Spleen (tissue), 11 donors: Measurements from ENCODE around the gene CEBPG. TPM values are rescaled to one million over a fixed set of nuclear protein-coding genes. Genes with fewer than 3 reads are reported as not detected.
A peak's percentile ranks its signal among the peaks of the same experiment; 100 is the strongest.

Experiments
- DNase-seq: peaks from one replicate; pipeline ENCODE4 v3.0.0-alpha.2; 2020
- H3K27ac ChIP-seq, 8 donors: fragments of 200-600 bp; sonication (generic) in 7 of 8; 1 replicate in 4 of 8; 2 replicates in 4 of 8; pipeline versions ENCODE4 v1.5.0 to v1.8.0; 2016 to 2021; ENCODE audit warnings: inconsistent platforms in 4 of 8, mild to moderate bottlenecking in 4 of 8, moderate library complexity in 1 of 8
- H3K27me3 ChIP-seq, 7 donors: fragments of 200-600 bp; sonication (generic) in 6 of 7; replicated peaks in 1 of 7; 1 replicate in 4 of 7; 2 replicates in 3 of 7; pipeline versions ENCODE4 v1.5.0 to v1.8.0; 2016 to 2021; ENCODE audit warnings: inconsistent platforms in 3 of 7, mild to moderate bottlenecking in 1 of 7
- H3K36me3 ChIP-seq, 6 donors: fragments of 200-600 bp; sonication (generic) in 5 of 6; 1 replicate in 4 of 6; 2 replicates in 2 of 6; pipeline versions ENCODE4 v1.5.0 to v1.8.0; 2016 to 2021; ENCODE audit warnings: inconsistent platforms in 2 of 6
- H3K4me1 ChIP-seq, 6 donors: fragments of 200-600 bp; sonication (generic) in 5 of 6; 1 replicate in 3 of 6; 2 replicates in 3 of 6; pipeline versions ENCODE4 v1.5.0 to v1.8.0; 2016 to 2021; ENCODE audit warnings: inconsistent platforms in 3 of 6
- H3K4me3 ChIP-seq, 8 donors: fragments of 200-600 bp; sonication (generic) in 7 of 8; 1 replicate in 4 of 8; 2 replicates in 4 of 8; pipeline versions ENCODE4 v1.5.0 to v1.8.0; 2016 to 2021; ENCODE audit warnings: inconsistent platforms in 4 of 8, mild to moderate bottlenecking in 4 of 8, moderate library complexity in 2 of 8
- H3K9me3 ChIP-seq, 8 donors: fragments of 200-600 bp; sonication (generic) in 7 of 8; 1 replicate in 4 of 8; 2 replicates in 4 of 8; pipeline versions ENCODE4 v1.5.0 to v1.8.0; 2016 to 2021; ENCODE audit warnings: inconsistent platforms in 4 of 8
- POLR2A ChIP-seq, 3 donors: fragments of 450-650 bp; IDR thresholded peaks; one replicate each; pipeline ENCODE4 v1.5.1; 2017; ENCODE audit warnings: antibody characterized with exemption in 3 of 3, mild to moderate bottlenecking in 1 of 3
- POLR2AphosphoS5 ChIP-seq, 3 donors: sonication (generic); formaldehyde crosslinking; IDR thresholded peaks; one replicate each; pipeline ENCODE4 v1.5.1; 2017; ENCODE audit warnings: antibody characterized with exemption in 3 of 3
- WGBS, 5 donors: extraction: QIAGEN DNeasy Blood & Tissue Kit in 3 of 5; methylation state at CpG; one replicate each; pipeline versions ENCODE4 v1.1.5 to v1.1.7; 2013 to 2018; 5-methylcytosine and 5-hydroxymethylcytosine counted together
- intact Hi-C: fragments of 100-400 bp; cut with DNase I; formaldehyde crosslinking; loops from one replicate; pipeline ENCODE4 v1.15.0; 2023; ENCODE audit warnings: low total_unique reads
- polyA plus RNA-seq, 3 donors: library from polyadenylated mRNA; stranded (reverse); fragments of 200-250 nt; gene quantifications; one replicate each; pipeline ENCODE4 v1.2.1, GENCODE V29; 2013
- total RNA-seq, 7 donors: library from RNA; depleted of rRNA in 3 of 7; stranded (reverse); fragments of >200 nt in 3 of 7; fragmentation: NEBNext Ultra II Directional in 4 of 7; extraction: Animal tissue kit (Norgen Biotek cat#: 25700) in 4 of 7; gene quantifications; one replicate each; pipeline versions ENCODE4 v1.1.0 to v1.2.1, GENCODE V29; 2016 to 2021
- TF ChIP-seq, protein P1 (sequence below), 11 experiments: fragments of 200-600 bp in 7 of 11; fragments of 450-650 bp in 4 of 11; sonication (generic) in 4 of 11; IDR thresholded peaks in 8 of 11; conservative IDR thresholded peaks in 3 of 11; 1 replicate in 7 of 11; 2 replicates in 4 of 11; pipeline versions ENCODE4 v1.4.0 to v1.8.0; 2016 to 2021; ENCODE audit warnings: antibody characterized with exemption in 11 of 11, inconsistent platforms in 4 of 11, mild to moderate bottlenecking in 1 of 11
- donor health status: healthy with polysubstance abuse.
- donor health status: DM: no; HTN: no; CAD: no; lungs with moderate emphysema.
- donor health status: DM: no; HTN: no; CAD: no.
- donor health status: Bipolar disorder and iron deficiency.
- donor health status: healthy.
- donor health status: DM: no; HTN: no; CAD: no.
- donor health status: DM: yes; HTN: yes; CAD: no.

Gene CEBPG
- total and polyA plus RNA-seq, 10 donors, result 9.3 to 21.1 (median 16.0) TPM

DNA sequence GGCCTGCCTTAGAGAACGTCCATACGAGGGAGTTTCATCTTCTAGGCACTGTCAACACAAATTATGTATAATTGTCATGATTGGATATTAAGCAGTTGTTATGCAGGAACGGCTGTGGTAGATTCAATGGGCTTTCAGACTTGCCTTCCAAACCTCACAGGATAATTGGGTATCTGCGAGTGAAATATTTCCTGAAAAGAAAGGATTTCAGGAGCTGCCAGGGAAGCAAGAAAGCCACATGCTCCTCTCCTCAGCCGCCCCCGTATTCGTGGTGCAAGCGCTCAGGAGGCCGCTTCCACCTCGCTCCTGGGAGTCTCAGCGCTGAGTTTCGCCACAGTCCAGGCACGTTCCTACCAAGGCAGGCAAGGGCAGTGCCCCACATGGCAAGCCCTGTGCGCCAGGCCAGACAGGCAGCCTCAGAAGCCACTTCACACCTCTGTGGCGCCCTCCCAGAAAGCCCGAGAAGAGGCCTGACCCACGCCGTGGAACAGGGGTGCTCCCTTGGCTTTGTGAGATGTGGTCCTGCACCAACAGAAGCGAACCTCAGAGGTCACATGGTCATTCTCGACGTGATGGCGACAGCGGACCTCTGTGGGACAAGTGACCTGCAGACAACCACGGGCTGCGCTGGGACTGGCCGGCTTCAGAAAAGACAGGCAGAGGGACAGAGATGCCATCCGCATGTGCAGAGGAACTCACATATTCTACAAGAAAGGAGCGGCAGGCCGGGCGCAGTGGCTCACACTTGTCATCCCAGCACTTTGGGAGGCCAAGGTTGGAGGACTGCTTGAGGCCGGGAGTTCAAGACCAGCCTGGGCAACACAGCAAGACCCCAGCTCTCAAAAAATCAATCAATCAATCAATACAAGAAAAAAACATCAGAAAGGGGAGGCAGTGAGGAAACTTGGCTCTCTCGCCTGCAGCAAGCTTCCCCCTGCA, 41.4 kb downstream of the CEBPG start:
- Histone ChIP-seq H3K27ac (no peak overlapping the region), H3K27me3 (no peaks in the 10 kb centered on the region), H3K36me3 (peaks cover 0 to 29% (median 13%) of the 10 kb centered on the region in 6 donors), H3K9me3 (no peaks in the 10 kb centered on the region), H3K4me1 (peaks cover 0 to 10% (median 6%) of the 10 kb centered on the region in 6 donors), H3K4me3 (no peak overlapping the region)
- no peak for DNase-seq
- WGBS, 5 donors, result 85 to 94% (median 91%) methylated on average over 21 to 32 of the region's 32 CpGs
- intact Hi-C loops, result no loop called here
- TF ChIP-seq, protein P1, sequence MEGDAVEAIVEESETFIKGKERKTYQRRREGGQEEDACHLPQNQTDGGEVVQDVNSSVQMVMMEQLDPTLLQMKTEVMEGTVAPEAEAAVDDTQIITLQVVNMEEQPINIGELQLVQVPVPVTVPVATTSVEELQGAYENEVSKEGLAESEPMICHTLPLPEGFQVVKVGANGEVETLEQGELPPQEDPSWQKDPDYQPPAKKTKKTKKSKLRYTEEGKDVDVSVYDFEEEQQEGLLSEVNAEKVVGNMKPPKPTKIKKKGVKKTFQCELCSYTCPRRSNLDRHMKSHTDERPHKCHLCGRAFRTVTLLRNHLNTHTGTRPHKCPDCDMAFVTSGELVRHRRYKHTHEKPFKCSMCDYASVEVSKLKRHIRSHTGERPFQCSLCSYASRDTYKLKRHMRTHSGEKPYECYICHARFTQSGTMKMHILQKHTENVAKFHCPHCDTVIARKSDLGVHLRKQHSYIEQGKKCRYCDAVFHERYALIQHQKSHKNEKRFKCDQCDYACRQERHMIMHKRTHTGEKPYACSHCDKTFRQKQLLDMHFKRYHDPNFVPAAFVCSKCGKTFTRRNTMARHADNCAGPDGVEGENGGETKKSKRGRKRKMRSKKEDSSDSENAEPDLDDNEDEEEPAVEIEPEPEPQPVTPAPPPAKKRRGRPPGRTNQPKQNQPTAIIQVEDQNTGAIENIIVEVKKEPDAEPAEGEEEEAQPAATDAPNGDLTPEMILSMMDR (IDR thresholded peaks at IDR 0.05 in 8 of 11, conservative IDR thresholded peaks at IDR 0.05 in 3 of 11), result no peak
- no peak for TF ChIP-seq POLR2AphosphoS5 (IDR thresholded peaks at IDR 0.05)
- no peak for TF ChIP-seq POLR2A (IDR thresholded peaks at IDR 0.05)

DNA sequence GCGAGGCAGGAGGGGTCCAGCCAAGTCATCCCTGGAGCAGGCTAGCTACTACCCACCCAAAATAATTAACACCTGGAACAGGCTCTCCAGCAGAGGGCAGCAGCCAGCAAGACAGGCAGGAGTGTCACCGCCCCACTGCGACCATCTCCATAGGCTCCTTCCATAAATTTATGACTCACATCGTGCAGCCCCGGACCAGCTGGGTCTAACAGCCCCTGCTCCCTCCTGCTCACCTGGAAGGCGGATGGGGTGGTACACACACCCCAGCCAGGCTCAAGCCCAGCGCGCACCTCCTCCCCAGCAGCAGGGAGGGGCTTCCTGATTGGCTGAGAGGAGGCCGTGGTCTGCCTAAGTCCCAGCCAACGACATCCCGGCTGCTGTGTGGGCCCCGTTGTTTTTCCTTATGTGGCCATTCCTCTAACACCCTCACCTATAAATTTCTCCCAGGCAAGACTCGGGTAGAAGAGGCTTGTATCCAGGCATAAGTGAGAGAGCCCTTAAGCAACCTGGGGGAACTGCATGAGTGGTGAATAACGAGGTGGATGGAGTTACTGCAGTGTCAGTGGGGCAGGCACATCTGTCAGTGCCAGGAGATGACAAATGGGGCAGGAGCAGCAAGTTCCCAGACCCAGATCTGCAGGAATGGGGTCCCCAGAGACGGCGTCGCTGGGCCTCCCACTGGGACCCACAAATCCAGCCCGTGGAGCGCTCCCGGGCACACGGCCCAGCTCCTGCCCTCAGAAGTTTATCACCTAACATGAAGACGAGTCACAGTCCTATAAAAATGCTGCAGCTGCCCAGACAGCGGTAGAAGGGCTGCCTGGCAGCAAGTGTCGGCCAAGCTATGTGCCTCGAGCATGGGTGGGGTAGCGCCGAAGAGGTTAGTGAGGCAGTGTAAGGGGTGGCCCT, 43.1 kb downstream of the CEBPG start:
- TF ChIP-seq, protein P1 (IDR thresholded peaks at IDR 0.05 in 8 of 11, conservative IDR thresholded peaks at IDR 0.05 in 3 of 11), result peak in 9 of 11 experiments; percentile 38 to 73 (median 61)
- TF ChIP-seq POLR2AphosphoS5 (IDR thresholded peaks at IDR 0.05) (no peak), POLR2A (IDR thresholded peaks at IDR 0.05) (no peak)
- no peak for DNase-seq
- no peaks in the 10 kb centered on the region for H3K9me3 ChIP-seq
- intact Hi-C loops, result no loop called here
- H3K4me3 ChIP-seq, result peak overlapping the region in 1 of 8 donors; percentile 56
- no peak overlapping the region for H3K27ac ChIP-seq
- peaks cover 0 to 13% (median 2%) of the 10 kb centered on the region in 6 donors for H3K36me3 ChIP-seq
- no peaks in the 10 kb centered on the region for H3K27me3 ChIP-seq
- peaks cover 0 to 10% (median 6%) of the 10 kb centered on the region in 6 donors for H3K4me1 ChIP-seq
- WGBS, 5 donors, result 33 to 50% (median 48%) methylated on average over 17 to 27 of the region's 27 CpGs

DNA sequence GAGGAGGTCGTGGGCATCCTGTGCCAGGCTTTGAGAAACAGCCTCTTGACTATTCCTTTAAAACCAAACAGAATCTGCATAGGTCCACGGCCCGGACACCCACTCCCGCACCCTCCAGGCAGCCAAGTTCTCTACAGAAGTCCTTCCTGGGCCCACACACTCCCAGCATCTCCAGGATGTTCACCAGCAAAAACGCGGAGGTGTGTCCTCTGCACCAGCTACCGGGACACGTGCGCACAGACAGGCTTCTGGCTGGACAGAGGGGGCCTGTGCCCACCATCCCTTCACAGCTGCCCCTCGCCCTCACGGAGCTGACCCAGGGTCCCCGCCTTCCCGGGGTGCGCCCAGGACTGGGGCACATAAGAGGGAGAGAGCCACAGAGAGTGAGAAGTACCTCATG, 44.2 kb downstream of the CEBPG start:
- Histone ChIP-seq H3K36me3 (peaks cover 0 to 10% (median 0%) of the 10 kb centered on the region in 6 donors), H3K4me1 (peaks cover 0 to 10% (median 6%) of the 10 kb centered on the region in 6 donors), H3K27me3 (no peaks in the 10 kb centered on the region), H3K9me3 (no peaks in the 10 kb centered on the region), H3K27ac (no peak overlapping the region), H3K4me3 (no peak overlapping the region)
- intact Hi-C loops, result no loop called here
- TF ChIP-seq POLR2AphosphoS5 (IDR thresholded peaks at IDR 0.05) (no peak), POLR2A (IDR thresholded peaks at IDR 0.05) (no peak)
- TF ChIP-seq, protein P1 (IDR thresholded peaks at IDR 0.05 in 8 of 11, conservative IDR thresholded peaks at IDR 0.05 in 3 of 11), result no peak
- DNase-seq, result no peak
- 90 to 93% (median 93%) methylated on average over 12 to 14 of the region's 14 CpGs for WGBS, 5 donors
